NCI-H524 (cell line): Measurements from ENCODE around the gene TEAD1.

Experiments used
- DNase-seq, 2 experiments: peaks; one replicate each; lab custom pipeline; 2025; lab: John Stamatoyannopoulos, UW

TEAD1 gene

DNA sequence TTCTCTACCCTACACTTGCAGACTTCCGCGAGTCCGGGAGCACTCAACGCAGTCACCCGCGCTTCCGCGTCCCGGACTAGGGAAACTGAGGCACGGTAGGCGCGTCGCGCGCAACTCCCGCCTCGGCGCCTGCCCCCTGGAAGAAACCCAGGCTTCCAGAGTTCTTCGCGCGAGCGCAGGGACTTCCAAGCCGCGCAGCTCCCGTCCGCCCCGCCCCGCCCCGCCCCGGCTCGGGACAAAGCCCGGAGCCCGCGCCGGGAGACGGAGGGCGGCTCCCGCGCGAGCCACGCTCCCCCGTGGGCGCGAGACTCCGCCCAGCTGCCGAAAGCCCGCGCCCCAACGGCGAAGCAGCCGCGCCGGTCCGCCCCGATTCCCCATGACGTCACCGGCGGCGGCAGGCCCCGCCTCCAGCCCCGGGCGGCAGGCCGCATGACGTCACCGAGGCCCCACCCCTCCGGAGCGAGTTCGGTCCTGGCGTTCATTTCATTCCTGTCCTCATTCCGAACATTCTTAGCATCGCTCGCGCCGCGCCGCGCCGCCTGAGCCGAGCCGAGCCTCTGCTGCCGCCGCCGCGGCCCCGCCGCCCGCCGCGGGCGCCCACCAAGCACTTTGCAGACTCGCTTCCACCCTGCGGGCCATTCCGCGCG, at the start of gene TEAD1:
Gene TEAD1, plus strand, starts transcription at position 498 of the 647 bp plus-strand sequence.
- peak; percentile 52 to 84 for DNase-seq

DNA sequence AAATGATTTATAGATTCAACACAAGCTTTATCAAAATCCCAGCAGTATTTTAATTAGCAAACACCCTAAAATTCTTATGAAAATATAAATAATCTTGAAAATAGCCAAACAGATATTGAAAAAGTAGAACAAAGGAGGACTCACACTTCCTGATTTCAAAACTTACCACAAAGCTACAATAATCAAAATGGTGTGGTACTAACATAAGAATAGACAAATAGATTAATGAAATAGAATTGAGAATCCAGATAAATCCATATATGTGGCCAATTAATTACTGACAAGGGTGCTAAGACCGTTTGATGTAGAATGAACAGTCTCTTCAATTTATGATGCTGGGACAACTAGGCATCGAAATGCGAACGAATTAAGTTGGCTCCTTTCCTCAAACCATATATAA, 49.6 kb upstream of the TEAD1 start:
- DNase-seq: no peak

DNA sequence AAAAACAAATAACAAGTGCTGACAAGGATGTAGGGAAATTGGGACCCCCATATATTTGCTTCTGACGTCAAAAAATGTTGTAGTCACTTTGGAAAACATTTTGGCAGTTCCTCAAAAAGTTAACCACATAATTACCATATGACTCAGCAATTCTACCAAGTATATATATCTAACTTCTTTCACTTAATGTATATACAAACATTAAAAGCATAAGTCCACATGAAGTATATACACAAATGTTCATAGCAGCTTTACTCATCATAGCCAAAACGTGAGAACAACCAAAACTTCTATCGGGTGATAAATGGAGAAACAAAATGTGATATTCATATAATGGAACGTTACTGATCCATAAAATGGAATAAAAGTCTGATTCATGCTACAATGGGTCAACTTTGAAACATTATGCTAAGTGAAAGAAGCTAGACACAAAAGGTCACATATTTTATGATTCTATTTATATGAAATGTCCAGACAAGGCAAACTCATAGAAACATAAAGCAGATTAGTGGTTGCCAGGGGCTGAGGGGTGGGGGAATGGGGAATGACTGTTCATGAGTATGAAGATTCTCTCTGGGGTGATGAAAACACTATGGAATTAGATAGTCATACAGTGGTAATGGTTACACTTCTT, 48.7 kb upstream of the TEAD1 start:
- DNase-seq: no peak

DNA sequence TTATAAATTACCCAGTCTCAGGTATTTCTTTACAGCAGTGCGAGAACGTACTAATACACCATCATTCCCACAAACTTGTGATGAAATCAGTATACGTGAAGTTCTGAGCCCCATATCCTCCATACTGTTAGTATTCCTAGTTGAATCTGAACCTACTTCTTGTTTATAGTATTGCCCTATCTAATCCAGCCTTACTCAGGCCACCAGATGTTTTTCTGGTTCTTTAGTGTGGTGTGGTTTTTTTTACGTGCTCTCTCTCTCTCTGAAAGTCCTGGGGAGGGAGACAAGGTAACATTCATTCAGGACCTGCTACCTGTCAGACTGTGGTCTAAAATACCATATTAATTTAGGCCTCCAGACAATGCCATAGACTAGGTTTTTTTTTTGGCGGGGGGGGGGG, 47.6 kb upstream of the TEAD1 start:
- no peak for DNase-seq

DNA sequence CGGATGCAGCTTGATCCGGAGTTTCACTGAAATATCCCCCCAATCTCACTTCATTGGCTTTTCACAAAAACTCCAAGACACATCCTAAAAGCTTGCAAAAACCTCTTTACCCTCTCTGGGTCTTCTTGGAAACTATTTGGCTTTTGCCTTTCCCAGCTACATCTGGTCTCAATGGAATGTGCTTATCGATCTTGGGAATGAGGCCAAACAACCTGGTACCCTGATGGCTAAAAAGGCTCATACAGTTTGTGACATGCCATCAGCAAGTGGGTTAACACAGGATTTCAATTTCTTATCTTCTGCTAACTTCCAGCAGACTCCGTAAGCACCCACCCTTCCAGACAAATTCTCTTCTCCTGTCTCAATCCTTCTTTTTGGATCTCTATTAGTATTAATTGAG, 45.9 kb upstream of the TEAD1 start:
- DNase-seq: no peak

DNA sequence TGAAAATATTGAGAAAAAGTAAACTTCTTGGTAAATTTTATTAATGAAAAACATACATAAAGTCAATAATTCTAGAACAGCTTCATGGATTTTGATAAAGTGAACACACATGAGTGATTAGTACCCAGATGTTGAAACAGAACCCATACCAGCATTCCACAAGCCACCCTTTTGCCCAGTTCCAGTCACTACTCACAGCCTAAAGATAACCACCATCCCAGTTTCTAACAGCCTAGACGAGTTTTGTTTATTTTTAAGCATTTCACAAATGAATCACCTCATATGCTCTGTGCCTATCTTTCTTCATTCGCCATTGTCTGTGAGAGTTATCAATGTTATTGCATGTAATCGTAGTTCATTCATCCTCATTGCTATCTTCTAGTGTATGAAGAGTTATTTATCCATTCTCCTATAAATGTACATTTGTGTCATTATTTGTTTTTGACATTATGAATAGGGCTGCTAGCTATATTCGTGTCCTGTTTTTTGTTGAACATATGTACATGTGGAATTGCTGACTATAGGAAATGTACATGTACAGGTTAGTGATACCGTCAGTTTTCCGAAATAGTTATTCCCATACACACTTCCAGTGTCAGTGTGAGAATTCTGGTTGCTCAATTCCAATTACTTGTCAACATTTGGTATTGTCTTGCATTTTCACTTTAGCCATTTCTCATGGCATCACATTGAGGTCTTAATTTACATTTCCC, 44.5 kb upstream of the TEAD1 start:
- DNase-seq: no peak

DNA sequence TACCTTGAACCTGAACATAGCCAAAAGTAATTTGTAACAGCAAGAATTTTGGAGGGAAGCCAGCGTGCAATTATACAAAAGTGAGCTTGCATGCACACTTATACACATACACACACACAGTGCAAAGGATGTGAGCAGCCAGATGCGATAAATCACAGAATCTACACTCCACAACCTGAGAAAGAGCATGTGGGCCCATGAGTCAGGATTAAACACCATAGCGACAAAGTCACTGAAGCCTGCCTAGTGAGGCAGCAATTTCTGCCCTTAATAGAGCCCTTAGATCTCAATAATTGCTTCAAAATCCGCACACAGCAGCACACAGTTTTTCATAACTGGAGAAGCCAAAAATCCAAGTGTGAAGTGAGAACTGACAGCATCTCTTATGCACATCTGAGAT, 42.6 kb upstream of the TEAD1 start:
- DNase-seq: peak in 1 of 2 experiments; percentile 10

DNA sequence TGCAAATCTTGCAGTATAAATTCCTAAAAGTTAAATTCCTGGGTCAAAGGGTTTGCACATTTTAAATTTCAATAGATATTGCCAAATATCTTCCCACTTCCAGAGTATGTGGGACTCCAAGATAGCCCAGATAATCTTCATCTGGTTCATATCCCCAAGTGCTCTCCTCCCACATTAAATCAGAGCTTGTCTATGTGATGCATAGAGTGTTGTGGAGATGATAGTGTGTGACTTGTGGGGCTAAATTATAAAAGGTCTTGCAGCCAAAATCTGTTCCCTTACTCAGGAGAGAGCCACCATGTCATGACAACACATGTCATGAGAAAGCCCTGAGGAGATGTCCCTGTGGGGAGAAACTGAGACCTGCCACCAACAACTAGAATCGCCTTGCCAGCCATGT, 39.9 kb upstream of the TEAD1 start:
- DNase-seq: no peak

DNA sequence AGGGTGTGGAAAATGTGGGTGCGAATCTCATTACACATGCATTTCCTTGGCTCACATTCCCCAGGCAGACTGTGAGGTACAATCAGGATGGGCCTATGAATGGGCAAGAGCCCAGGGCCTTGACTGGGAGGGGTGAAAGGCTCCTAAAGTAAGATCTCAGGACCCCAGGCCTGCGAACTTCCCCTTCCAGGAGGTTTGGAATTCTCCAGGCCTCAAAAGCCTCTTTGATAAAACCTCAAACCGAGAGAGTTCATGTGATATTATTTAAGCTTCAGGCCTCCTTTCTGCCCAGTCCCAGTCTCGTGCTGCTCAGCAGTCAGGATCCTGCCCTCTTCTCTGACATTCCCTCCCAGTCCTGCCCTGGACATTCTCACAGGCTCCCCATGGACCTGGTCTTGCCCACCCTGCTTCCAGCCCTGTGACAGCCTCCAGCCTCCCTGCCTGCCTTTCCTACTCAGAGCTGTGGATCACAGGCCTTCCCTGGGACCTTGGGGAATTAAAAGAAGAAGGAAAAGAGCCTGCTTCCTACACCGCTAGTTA, 37.3 kb upstream of the TEAD1 start:
- DNase-seq: no peak

DNA sequence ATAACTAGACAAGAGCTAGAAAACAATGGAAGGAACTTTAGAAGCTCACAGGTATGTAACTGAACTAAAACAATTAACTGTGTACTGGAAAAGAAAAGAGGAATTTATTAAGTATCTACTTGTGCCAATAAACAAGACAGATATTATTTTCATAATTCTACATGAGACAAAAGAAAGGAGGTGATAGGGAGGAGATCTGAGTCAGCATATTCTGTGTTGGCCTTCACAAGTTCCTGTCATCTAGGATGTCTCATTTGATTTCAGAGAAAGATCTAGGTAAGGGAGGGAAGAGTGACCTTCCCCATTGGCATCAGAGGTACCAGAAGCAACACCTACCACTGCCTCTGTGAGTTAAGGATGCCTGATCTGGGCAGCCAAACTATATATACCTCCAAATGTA, 34.8 kb upstream of the TEAD1 start:
- DNase-seq: no peak

DNA sequence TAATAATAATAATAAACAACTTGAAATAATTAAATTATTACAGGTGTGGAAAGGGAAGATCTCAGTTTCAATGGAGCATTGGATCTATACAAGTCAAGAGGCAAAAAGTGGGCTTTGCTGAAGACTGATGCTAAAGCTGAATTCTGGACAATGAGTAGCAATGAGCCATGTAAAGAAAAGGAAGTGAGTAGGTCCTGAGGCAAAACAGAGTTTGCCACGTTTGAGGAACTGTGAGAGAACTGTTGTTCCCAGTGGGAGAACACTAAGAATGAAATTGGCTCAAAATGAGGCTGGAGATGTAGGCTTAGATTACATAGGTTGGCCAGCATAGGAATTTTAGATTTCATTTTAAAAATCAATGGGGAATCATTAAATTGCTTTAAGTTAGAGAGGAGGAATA, 33.9 kb upstream of the TEAD1 start:
- no peak for DNase-seq

DNA sequence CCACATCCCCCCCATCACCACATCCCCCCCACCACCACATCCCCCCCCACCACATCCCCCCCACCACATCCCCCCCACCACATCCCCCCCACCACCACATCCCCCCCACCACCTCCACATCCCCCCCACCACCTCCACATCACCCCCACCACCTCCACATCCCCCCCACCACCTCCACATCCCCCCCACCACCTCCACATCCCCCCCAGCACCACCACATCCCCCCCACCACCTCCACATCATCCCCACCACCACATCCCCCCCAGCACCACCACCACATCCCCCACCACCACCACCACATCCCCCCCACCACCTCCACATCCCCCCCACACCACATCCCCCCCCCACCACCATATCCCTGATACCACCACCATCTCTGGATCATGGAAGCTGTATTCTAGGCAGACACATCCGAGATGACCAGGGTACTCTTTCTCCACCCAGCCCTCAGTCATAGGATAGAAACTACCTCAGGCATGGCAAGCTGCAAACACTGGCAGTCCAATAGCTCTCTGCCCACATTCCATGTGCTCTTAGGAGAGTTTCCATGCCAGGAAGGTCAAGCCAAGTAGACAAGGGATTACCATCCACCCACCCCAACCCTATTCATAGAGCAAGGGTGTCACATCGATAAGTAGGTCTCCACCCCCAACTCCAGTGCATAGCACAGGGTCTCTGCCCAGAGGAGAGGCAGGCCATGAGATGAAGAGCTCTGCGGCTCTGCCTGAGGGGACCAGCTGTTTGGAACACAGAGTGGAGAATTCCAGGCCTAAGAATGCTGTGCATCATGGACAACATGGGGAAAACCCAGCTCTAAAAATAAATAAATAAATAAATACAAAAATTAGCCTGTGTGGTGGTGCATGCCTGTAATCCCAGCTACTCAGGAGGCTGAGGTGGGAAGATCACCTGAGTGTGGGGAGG, 33.0 kb upstream of the TEAD1 start:
- no peak for DNase-seq

DNA sequence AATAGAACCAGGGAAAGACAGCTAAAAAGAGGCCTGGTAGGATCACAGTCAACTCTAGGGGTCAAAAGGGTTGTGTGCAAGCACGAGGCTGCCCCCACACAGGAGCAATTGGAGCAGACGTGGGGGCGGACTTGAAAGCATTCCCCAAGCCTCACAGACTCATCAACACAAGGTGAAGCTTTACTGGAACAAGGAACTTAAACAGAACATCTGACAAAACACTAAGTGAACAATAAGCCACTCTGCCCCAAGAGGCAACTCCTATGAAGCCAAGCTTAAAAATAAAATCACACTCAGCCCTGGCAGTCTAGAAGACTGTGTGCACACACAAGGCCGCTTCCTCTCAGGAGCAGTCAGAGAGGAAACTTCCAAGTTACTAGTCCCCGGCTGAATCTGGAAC, 32.2 kb upstream of the TEAD1 start:
- DNase-seq: no peak

DNA sequence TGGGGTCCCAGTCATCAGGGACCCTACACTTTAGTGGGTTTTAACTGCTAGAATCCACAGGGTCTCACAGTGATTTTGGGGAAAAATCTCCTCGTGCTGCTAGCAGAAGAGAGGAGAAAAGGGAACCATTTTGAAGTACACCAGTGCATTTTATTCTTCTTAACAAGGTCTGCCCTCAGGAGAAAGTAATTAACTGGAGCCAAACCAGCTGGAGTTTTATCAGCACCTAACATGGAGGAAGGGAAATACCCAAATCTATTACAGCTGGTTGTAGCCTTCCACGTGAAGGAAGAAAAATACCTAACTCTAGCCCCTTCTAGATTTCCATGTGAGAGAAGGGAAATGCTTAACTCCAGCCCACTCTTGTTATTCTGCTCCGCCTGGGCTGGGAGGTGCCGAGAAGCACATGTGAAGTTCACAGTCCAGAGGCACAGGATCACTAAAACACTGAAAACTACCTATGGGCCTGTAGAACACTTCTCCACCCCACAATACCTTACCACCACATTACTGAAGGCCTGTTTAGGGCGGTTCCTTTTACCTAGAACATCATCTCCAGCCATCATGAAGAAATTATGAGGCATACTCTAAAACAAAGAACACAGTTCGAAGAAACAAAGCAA, 31.3 kb upstream of the TEAD1 start:
- no peak for DNase-seq

DNA sequence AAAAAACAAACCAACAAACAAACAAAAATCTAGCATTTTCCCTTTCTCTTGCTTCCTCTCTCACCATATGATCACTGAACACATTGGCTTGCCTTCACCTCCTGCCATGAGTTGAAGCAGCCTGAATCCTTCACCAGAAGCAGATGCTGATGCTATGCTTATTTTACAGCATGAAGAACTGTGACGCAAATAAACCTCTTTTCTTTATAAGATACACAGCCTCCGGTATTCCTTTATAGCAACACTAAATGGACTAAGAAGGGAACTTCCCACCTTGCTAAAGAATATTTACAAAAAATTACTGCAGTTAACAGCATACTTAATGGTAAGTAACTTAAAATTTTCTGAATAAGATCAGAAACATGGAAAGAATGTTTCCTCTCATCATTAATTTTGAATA, 27.7 kb upstream of the TEAD1 start:
- no peak for DNase-seq

DNA sequence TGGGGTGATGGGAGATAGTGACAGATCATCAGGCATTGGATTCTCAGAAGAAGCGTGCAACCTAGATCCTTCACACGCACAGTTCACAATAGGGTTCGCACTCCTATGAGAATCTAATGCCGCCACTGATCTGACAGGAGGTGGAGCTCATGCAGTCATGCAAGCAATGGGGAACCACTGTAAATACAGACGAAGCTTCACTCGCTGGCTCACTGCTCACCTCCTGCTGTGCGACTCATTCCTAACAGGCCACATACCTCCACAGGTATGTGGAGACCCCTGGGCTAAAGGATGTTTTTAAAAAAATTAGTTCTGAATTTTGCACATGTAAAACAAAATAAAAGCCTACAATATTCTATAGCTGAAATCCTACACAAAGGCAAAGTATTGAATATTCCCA, 20.5 kb upstream of the TEAD1 start:
- DNase-seq: no peak

DNA sequence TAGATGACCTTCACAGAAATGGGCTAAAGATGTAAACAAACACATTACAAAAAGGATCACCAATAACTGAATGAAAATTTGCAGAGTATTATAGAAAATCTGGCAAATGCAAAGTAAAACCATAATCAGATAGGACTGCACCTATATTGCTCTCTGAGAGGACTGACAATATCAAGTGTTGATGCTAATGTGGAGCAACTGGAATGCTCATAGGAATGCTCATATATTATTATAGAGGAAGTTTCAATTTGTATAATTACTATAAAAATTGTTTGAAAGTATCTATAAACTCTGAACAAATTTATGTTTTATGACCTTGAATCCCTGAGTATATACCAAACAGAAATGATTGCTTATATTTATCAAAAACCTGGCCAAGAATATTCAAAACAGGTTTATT, 18.4 kb upstream of the TEAD1 start:
- no peak for DNase-seq

DNA sequence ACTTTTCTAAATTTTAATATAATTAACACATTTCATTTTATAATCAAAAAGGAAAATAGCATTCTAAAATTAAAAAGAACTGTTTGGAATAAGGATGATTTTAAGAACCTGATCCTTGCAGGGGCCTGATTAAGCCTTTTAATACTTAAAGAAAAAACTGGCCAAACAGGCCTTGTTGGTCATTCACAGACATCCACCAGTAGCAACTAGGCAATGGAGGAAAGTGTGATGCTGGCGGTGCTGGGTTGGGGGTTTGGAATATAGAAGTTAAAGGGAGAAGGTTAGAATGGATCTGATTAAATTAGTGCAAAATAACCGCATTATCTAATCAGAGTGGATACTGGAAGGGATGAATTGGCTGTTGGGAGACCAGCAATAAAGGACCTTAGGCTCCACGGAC, 16.9 kb upstream of the TEAD1 start:
- DNase-seq: no peak

DNA sequence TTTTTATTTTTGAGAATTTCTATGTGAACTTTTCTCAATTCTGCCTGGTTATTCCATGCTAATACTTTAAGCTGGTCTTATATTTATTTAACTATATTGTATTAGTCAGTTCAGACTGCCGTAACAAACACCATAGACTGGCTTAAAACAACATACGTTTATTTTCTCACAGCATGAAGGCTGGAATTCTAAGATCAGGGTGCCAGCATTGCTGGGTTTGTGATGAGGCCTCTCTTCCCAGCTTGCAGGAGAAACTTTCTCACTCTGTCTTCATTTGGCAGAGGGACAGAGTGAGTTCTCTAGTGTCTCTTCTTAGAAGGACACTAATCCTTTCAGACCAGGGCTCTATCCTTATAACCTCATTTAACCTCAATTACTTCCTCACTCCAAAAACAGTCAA, 16.2 kb upstream of the TEAD1 start:
- DNase-seq: no peak

DNA sequence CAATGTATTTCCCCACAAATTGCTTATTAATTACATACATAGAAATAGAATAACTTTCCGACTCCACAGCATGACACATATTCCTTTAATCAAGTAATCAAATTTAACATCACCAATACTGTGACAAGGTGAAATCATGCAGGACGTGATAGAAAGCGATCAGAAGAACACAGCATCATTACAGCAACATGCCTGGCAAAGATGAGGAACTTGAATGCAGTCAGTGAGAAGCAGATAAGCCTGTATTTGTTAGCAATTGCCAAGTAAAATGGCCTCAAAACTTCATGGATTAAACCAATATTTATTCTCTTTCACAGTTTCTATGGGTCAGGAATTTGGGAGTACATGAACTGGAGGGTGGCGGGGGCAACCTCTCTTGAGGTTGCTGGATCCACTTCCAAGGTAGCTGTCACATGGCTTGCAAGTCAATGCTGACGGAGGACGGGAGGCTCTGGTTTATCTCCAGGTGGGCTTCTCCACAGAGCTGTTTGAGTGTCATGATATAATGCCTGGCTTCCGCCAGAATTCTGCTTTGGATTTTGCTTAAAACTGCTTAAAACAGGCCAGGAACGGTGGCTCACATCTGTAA, 12.0 kb upstream of the TEAD1 start:
- no peak for DNase-seq

DNA sequence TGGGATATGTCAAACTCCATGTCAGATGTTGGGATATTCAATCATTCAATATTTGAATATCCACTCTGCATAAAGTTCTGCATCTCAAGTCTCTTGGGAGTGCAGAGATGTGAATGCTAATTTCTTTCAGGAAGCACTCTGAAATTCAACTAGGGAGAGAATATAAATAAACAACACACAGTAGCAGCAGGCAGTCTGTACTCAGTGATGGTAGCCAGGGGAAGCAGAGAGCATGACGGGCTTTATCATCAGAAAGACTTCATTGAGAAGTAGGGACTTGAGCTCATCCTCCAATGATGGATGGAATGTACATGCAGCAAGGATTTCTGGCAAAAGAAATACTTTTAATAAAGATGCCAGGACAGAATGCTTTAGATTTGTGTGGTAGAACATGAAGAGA, 9.8 kb upstream of the TEAD1 start:
- DNase-seq: no peak
